ENCODE results near the gene BST2.

DNA sequence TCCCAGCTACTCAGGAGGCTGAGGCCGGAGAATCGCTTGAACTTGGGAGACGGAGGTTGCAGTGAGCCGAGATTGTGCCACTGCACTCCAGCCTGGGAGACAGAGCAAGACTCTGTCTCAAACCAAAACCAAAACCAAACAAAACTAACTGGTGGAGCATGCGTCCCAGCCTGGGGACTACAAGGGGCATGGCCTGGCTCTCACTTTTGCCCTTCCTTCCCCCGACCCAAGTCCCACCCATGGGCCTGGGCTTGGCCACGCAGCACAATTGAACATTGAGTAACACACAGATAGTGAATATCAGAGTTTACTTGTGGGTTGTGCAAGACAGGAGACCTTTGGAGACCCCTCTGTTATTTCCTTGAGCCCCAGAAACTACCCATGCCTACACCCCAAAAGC lies 29.8 kb upstream of the BST2 start:
- TF ChIP-seq EGR1 (IDR thresholded peaks at IDR 0.05; ENCODE audit: borderline replicate concordance, low read depth, low read length) (no peak), TAF1 (IDR thresholded peaks at IDR 0.05; ENCODE audit: low read depth, low read length) (no peak)
- TF ChIP-seq, protein P1, sequence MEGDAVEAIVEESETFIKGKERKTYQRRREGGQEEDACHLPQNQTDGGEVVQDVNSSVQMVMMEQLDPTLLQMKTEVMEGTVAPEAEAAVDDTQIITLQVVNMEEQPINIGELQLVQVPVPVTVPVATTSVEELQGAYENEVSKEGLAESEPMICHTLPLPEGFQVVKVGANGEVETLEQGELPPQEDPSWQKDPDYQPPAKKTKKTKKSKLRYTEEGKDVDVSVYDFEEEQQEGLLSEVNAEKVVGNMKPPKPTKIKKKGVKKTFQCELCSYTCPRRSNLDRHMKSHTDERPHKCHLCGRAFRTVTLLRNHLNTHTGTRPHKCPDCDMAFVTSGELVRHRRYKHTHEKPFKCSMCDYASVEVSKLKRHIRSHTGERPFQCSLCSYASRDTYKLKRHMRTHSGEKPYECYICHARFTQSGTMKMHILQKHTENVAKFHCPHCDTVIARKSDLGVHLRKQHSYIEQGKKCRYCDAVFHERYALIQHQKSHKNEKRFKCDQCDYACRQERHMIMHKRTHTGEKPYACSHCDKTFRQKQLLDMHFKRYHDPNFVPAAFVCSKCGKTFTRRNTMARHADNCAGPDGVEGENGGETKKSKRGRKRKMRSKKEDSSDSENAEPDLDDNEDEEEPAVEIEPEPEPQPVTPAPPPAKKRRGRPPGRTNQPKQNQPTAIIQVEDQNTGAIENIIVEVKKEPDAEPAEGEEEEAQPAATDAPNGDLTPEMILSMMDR (IDR thresholded peaks at IDR 0.05; ENCODE audit: control extremely low read depth in 1 of 3, insufficient read depth in 1 of 3, low read depth in 1 of 3, low read length in 3 of 3): no peak

Measured in H1 (cell line).